Measurements from ENCODE around the gene NRXN3.

DNA sequence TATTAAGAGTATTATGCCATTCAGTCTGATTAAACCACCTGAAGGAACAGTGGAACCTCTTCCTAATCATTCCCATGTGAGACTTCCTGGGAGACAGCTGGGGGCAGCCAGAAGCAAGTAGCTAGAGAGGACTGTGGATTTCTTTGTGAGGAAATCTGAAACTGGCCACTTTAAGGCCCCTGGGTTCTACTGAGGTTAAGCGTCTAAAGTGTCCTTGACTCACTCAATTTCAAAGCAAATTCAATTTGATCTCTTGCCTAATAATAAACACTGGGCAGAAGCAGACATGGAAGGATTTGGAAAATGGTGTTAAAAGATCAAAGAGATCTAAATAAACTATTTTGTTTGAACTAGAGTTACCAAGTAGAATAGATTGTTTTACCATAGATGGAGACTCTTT, 909.9 kb downstream of the NRXN3 start:
- TF ChIP-seq, protein P1, sequence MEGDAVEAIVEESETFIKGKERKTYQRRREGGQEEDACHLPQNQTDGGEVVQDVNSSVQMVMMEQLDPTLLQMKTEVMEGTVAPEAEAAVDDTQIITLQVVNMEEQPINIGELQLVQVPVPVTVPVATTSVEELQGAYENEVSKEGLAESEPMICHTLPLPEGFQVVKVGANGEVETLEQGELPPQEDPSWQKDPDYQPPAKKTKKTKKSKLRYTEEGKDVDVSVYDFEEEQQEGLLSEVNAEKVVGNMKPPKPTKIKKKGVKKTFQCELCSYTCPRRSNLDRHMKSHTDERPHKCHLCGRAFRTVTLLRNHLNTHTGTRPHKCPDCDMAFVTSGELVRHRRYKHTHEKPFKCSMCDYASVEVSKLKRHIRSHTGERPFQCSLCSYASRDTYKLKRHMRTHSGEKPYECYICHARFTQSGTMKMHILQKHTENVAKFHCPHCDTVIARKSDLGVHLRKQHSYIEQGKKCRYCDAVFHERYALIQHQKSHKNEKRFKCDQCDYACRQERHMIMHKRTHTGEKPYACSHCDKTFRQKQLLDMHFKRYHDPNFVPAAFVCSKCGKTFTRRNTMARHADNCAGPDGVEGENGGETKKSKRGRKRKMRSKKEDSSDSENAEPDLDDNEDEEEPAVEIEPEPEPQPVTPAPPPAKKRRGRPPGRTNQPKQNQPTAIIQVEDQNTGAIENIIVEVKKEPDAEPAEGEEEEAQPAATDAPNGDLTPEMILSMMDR (IDR thresholded peaks at IDR 0.05), result no peak
- TF ChIP-seq POLR2A (IDR thresholded peaks at IDR 0.05), result no peak

Measured in heart left ventricle (tissue), 13 donors.